Gastroesophageal sphincter (tissue), 3 donors: Measurements from ENCODE around the gene MPRIP.

Experiments
- CTCF ChIP-seq, 4 experiments: fragments of 200-600 bp in 2 of 4; fragments of 450-650 bp in 2 of 4; sonication (generic) in 1 of 4; IDR thresholded peaks; one replicate each; pipeline ENCODE4 v1.5.1; 2017 to 2019; ENCODE audit warnings: antibody characterized with exemption in 4 of 4, mild to moderate bottlenecking in 2 of 4, moderate library complexity in 2 of 4
- POLR2AphosphoS5 ChIP-seq: sonication (generic); formaldehyde crosslinking; IDR thresholded peaks from one replicate; pipeline ENCODE4 v1.6.1; 2017; ENCODE audit warnings: antibody characterized with exemption

- TF ChIP-seq POLR2AphosphoS5 (no peak), CTCF (IDR thresholded peaks at IDR 0.05) (peak; percentile 93 to 97 (median 96))
Observed at GRCh38 chr17:17001874-17002520, 40.3 kb upstream of the MPRIP start.
